Bone marrow (tissue), 2 donors: ENCODE data around the gene KIF6.
"Not testable (repeated sequence)": the region's sequence is repeated elsewhere in the genome, so short reads cannot be mapped to it uniquely, and the experiment has no call there.

ENCODE experiments used
- DNase-seq, 2 donors: peaks; one replicate each; lab custom pipeline; 2025; lab: John Stamatoyannopoulos, UW

KIF6 gene

GRCh38 chr6:39313526-39314272 is 411.5 kb downstream of the KIF6 start:
- DNase-seq, result no peak

GRCh38 chr6:39312912-39313525 is 412.2 kb downstream of the KIF6 start:
- DNase-seq, result no peak

GRCh38 chr6:39310542-39310941 is 414.7 kb downstream of the KIF6 start:
- no peak for DNase-seq

GRCh38 chr6:39309942-39310531 is 415.2 kb downstream of the KIF6 start:
- DNase-seq, result peak; percentile 29 to 48

- no peak for DNase-seq
Measured at GRCh38 chr6:39307462-39307861, 417.7 kb downstream of the KIF6 start.

GRCh38 chr6:39304951-39305350 is 420.3 kb downstream of the KIF6 start:
- DNase-seq, result no peak

GRCh38 chr6:39303425-39304153 is 421.6 kb downstream of the KIF6 start:
- DNase-seq, result no peak

GRCh38 chr6:39302669-39303424 is 422.4 kb downstream of the KIF6 start:
- peak; percentile 56 to 72 for DNase-seq

GRCh38 chr6:39302011-39302410 is 423.2 kb downstream of the KIF6 start:
- no peak for DNase-seq

- DNase-seq, result no peak
Measured at GRCh38 chr6:39301606-39302005, 423.6 kb downstream of the KIF6 start.

- DNase-seq, result no peak
Measured at GRCh38 chr6:39300739-39301138, 424.5 kb downstream of the KIF6 start.

GRCh38 chr6:39298061-39298460 is 427.1 kb downstream of the KIF6 start:
- DNase-seq, result no peak

- DNase-seq, result no peak
Measured at GRCh38 chr6:39296745-39297640, 428.2 kb downstream of the KIF6 start.

- DNase-seq, result no peak
Measured at GRCh38 chr6:39295611-39296011, 429.6 kb downstream of the KIF6 start.

GRCh38 chr6:39294899-39295298 is 430.3 kb downstream of the KIF6 start:
- no peak for DNase-seq

GRCh38 chr6:39294133-39294532 is 431.1 kb downstream of the KIF6 start:
- DNase-seq, result no peak

GRCh38 chr6:39292637-39293036 is 432.6 kb downstream of the KIF6 start:
- no peak for DNase-seq

GRCh38 chr6:39289490-39289889 is 435.7 kb downstream of the KIF6 start:
- no peak for DNase-seq

- no peak for DNase-seq
Measured at GRCh38 chr6:39287601-39288000, 437.6 kb downstream of the KIF6 start.

- not testable (repeated sequence) for DNase-seq
Measured at GRCh38 chr6:39286596-39286995, 438.6 kb downstream of the KIF6 start.

GRCh38 chr6:39282774-39283173 is 442.4 kb downstream of the KIF6 start:
- no peak for DNase-seq
